Hematopoietic multipotent progenitor cell treated with erythropoietin and hydrocortisone succinate and interleukin-3 and kit ligand, for 17 days (in vitro differentiated cells): ENCODE measurements around the gene CPLX3.
"Not testable (repeated sequence)": the region's sequence is repeated elsewhere in the genome, so short reads cannot be mapped to it uniquely, and the experiment has no call there.

ENCODE experiments used
- DNase-seq: peaks from one replicate; pipeline ENCODE4 v3.0.0-alpha.2; 2015; ENCODE audit warnings: low spot score

Gene CPLX3

GRCh38 chr15:74826364-74826819 lies at the start of gene CPLX3:
CPLX3 (plus strand) TSS chr15:74826627; CDS start chr15:74826704, 77 bp downstream.
- DNase-seq: no peak

GRCh38 chr15:74776821-74777768 lies 49.3 kb upstream of the CPLX3 start:
- no peak for DNase-seq

GRCh38 chr15:74777769-74778598 lies 48.4 kb upstream of the CPLX3 start:
- no peak for DNase-seq

- DNase-seq: no peak
Measured at GRCh38 chr15:74778599-74778970, 47.8 kb upstream of the CPLX3 start.

DNA sequence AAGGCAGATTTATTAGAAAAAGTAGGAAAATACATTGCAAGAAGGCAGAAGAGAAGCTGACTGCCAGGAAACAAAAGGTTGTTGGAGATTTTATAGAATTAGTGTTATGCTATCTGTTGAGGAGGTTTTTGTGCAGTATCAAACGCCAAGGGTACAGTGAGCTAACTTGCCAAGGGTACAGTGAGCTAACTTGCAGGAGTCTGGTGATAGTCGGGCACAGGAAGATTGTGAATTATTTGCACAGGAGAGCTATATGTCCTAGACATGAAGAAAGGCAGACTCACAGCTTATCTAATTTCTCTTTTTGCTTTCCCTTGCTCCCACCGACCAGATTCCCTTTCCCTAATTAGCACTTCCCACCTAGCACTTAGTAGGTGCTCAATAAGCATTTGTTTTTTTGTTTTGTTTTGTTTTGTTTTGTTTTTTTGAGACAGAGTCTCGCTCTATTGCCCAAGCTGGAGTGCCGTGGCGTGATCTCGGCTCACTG lies 47.2 kb upstream of the CPLX3 start:
- DNase-seq: no peak

DNA sequence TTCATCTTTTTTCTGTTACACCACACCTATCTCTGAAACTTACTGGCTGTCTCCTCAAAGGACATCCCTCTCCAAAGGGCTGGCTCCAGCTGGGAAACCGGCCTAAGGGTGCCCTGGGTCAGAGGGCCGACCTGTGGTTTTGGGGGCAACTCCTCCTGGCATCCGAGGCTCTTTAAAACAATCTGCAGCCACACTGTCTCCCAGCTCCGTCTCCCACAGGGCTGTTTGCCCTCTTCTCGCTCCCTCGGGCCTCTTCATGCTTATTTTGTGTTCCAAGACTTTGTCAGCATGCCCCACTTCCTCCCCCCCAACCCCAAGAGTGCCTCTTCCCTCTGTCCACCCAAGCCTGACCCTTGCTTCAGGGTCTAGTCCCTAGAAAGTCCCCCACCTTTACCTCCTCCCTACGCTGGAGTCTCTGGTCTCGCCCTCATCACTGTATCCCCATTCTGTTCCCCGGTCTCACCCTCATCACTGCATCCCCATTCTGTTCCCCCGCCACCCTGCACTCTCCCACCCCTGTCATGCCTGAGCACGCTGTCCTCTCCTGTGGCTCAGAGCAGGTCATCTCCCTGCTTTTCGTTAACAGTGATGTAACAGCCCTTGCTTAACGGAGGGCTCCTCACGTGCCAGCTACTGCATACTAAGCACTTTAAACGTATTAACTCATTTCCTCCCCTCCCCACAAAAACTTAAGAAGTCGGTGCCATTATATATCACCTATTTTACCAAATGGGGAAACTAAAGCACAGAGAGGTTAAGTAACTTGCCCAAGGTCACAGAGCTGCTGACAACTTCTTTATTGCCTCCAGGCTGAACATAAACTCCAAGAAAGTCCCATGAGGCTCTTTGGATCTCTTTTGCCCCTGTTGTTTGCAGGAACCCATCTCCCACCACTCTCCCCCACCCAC lies 45.6 kb upstream of the CPLX3 start:
- DNase-seq: no peak

- DNase-seq: peak; percentile 88
Measured at GRCh38 chr15:74781431-74782258, 44.8 kb upstream of the CPLX3 start, which contains the start of gene CSK. CSK (plus strand) TSS chr15:74782080; CDS start chr15:74798298, 16,218 bp downstream.

GRCh38 chr15:74782259-74783071 lies 44.0 kb upstream of the CPLX3 start:
- DNase-seq: no peak

DNA sequence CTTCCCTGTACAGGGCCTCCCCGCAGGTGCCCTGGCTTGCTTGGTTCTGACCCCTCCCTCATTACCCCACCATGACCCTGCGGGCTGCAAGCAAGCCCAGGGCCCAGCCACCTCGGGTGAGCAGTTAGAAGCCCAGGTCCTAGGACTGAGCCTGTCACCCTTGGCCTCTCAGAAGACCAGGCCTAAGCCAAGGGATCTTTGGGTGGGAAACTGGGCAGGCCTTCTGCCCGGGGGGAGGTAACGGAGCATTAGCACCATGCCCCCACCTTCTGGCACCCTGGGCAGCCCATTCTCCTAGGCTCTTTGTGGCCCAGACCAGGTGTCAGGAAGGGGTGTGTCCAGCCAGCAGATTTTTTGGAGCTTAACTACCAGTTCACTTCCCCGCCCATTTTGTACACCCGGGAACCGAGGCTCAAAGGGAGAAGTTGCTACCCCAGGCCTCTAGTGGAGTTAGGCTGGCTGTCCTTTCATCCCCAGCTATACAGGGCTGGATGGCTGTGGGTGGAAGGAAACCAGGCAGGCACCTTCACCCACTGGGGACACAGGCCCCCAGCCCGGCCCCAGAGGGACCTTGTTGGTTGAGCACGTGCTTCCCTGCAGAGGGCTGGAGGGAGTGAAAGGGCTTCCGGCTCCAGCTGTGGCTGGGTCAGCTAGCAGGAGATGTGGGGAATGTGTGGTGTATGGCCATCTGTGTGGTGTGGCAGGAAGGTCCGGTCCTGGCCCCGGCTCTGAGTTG lies 43.2 kb upstream of the CPLX3 start:
- DNase-seq: no peak

DNA sequence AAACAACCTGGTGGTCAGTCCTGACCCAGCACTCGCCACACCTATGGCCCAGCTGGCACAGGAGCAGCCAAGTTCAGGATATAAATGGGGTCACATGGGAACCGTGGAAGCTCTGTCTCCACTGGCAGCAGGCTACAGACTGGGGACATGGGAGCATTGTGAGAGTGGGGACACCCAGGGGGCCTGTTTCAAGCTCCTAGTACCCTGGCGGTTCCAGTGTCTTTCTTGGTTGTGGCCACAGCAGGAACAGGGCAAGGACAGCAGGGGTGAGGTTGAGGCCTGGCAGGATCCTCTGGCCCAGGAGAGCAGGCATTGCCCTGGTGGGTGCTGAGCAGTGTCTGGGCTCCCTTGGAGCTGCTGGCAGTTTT lies 42.6 kb upstream of the CPLX3 start:
- no peak for DNase-seq

GRCh38 chr15:74784426-74785193 lies 41.8 kb upstream of the CPLX3 start:
- DNase-seq: no peak

- DNase-seq: no peak
Measured at GRCh38 chr15:74785194-74786032, 41.0 kb upstream of the CPLX3 start.

GRCh38 chr15:74786081-74786480 lies 40.3 kb upstream of the CPLX3 start:
- DNase-seq: not testable (repeated sequence)

DNA sequence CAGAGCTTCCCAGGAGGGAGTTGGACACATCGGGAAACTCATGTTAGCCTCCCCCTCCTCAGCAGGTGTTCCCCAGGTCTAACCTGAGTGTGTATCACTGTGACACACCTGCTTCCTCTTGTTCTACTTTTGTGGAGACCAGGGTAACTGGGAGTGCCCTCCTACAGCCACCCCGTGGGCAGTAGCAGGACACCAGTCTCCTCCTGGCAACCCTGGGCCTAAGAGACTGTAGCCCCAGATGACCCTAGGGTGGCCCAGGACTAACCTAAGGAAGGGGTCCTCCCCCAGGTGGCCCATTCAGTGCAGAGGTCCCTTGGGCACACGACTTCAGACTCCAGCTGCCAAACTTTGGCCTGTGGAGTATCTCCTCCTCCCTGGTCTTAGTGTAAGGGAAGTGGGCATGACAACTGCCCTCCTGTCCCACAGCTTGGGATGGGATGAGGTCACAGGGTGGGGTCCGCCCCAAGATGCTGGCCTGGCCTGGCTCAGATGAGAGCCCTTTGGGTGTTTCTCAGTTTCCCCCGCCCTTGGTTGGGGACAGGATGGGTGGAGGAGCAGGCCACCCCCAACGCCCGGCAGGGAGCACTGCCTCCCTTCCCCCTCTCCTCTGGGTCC lies 39.8 kb upstream of the CPLX3 start:
- no peak for DNase-seq

DNA sequence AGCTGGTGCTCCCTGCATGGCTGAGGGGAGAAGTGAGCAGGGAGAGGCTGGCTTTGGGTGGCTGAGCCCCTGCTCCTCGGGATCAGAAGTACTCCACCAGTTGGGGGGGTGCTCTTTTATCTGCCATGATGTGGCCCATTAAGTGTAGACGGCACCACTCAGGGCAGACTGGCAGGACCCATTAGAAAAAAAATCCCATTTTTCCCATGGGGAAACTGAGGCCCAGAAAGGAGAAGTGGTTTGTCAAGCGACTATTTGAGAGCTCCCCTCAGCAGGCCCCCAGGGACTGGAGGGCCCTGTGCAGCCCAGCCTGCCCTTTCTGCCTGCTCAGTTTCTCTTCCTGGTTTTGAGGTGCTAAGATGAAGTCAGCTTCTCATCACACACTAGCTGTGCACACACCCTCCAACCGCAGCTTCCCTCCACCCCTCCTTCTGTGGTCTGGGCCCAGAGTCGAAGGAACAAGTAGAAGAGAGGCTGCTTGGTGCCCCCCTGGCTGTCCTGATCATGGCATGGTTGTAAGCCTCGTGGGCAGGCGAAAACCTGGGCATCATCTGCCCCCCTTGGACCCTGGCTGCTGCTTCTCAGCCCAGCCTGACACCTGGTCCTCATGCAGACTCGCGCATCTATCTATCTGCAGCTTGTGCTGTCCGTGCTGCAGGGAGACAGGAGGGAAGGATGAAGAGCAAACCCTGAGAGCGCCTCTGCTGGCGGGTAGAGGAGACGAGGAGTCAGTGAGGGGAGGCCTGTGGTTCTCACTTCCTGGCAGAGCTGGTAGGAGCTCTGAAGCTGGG lies 39.0 kb upstream of the CPLX3 start:
- DNase-seq: peak; percentile 67

DNA sequence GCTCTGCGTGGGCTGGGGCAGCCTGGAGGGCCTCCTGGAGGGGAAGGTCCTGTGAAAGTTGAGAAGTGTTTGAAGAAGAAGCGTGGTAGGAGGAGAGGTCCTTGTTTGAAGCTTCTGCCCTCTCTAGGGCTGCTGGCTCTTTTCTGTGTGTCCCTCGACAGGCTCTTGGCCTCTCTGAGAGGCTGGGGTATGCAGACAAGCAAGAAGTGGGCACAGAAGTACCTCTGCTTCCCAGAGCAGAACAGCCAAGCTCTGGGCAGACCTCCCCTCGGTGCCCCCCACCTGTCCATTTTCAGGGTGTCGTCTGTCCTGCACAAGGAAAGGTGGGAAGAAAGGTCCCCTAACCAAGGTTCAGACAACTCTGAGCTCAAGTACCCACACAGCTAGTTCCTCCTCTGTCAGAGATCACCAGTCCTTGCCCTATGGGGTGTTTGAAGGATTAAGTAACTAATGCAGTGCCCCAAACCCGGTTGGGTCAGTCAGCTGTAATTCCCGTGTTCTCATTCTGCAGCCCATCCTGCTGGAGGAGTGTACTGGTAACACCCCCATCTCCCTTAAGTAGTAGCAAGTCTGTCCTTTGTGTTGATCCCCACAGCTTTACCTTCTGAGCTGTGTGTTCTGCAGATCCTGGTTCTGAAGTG lies 38.3 kb upstream of the CPLX3 start:
- no peak for DNase-seq
